Germinal center (tissue), 1 donor: ENCODE results near the gene OR51Q1.
A peak's percentile ranks its signal among the peaks of the same experiment; 100 is the strongest.

Source experiments
- DNase-seq: peaks from one replicate; pipeline ENCODE4 v3.0.0; 2012; ENCODE audit warnings: mixed read lengths, low spot score

Gene OR51Q1

GRCh38 chr11:5421811-5422210, at the start of gene OR51Q1:
TSS of gene OR51Q1 (plus strand) at chr11:5422111. CDS start at chr11:5422201, 90 bp downstream.
- no peak for DNase-seq

- DNase-seq = peak; percentile 25
Measured at GRCh38 chr11:5380740-5381342, 41.1 kb upstream of the OR51Q1 start.

DNA sequence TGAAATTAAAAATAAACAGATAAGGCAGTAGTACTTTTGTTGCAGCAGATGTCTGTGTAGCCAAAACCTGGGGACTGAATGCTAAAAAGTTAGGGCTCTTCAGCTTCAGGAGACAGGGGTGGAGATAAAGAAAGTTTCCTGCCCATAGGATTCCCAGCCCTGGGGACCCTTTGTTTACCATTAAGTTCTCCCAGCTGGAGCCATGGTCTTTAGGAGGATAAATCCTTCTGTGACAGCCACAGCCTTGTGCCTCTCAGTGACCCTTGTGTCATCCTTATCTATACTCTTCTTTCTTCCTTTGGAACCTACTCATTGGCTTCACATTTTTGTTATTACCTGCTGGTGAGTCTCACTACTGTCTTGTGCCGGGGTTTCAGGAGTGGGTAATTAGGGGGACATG, 38.3 kb upstream of the OR51Q1 start, which contains the start of gene OR51M1:
Gene OR51M1 (plus strand): TSS at position 237 of the 400 bp plus-strand sequence. CDS start 5,587 bp downstream, outside the sequence.
- DNase-seq = no peak

DNA sequence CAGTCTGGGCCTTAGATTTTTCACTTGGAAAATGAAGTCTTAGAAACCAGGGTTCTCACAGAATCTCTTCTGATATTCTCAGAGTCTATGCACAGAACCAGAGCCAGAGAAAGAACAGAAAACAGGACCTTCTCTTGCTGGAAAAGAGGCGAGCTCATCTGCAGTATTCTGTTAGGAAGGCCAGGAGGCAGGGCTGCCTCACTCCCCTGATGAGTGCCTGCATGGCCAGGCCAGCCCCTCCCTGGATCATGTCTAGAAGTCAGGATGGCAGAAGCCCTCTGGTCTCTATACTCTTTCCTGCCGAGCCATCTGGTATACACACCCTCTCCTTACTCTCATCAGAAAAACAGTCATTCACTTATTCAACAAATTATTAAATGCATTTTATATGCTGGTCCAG, 37.6 kb upstream of the OR51Q1 start:
- no peak for DNase-seq

- no peak for DNase-seq
Measured at GRCh38 chr11:5390210-5390609, 31.7 kb upstream of the OR51Q1 start.

GRCh38 chr11:5394091-5394490, 27.8 kb upstream of the OR51Q1 start:
- no peak for DNase-seq

GRCh38 chr11:5398936-5399335, 23.0 kb upstream of the OR51Q1 start:
- no peak for DNase-seq

DNA sequence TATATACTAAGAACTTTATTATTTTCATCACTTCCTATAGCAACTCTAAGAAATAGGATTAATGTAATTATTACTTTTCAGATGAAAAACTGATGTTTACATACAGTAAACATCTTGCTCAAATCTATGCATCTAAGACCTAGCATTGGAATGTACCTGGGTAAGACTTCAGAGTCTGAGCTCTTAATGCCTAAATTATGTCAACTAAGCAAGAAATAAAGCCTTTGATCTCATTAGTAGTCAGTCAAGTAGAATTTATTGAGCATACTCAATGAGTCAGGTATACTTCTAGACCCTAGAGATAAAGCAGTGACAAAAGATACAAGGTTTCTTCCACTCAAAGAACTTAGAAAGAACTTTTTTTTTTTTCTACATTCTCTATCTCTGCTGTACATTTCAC, 16.7 kb upstream of the OR51Q1 start:
- DNase-seq = no peak

DNA sequence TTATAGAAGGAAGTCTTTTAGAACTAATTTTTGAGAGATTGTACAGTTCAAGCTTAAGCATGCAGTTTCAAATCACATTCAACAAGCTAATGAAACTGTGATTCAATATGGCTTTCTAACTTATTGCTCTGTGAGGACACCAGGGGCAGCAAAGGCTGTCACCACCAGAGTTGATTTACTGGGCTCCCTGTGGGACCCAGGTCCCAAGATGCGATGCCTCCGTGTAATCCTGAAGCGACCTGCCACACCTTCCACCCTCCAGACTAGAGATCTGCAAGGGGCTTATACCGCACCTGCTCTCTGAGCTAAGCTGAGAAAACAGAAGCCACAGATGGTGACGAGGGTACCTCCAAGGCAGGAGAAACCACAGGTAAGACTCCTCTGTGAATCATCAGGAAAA, 918 bp upstream of the OR51Q1 start:
- no peak for DNase-seq

DNA sequence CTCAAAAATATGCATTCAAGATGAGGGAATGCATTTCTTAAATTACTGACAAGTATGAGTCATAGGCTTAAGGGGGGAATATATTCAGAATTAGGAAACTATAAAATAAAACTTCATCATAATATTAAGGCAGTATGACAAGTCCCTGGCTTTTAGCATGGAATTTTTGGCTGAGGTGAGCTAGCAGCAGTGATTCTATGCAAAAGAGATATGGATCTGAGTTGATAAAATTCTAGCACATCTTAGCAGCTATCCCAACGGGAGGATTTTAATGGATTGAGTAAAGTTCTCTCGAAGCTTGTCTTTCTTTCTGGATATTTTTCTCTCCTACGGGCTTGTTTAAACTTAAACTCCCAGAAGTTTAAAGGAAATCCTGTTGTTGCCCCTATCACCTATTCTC, 1.2 kb downstream of the OR51Q1 start:
- no peak for DNase-seq

GRCh38 chr11:5441414-5441813, 19.5 kb downstream of the OR51Q1 start, which contains the start of gene OR51I1:
TSS of gene OR51I1 (minus strand) at chr11:5441514. CDS start at chr11:5441514, 0 bp downstream.
- no peak for DNase-seq

DNA sequence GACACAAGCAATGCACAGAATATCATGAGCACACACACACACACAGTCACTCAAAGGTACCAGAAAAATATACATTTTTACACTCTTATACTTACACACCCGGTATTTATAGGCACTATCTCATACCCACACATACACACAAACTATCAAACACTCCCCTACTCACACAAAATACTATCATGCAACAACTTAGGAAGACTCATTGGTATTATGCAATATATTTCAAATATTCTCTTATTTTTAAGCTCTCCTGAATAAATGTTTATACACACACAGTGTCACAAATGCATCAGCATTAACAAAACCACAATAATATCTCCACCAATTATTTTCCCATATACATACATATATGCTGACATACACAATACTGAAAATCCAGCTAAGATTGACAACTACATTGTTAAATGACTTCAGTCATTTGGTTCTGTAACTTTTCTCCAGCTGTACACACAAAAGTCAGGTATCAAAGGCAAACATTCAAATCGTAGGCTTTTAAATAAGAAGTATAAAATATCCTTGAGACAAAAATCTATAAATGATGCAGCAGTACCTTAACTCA, 22.0 kb downstream of the OR51Q1 start:
- DNase-seq = no peak

DNA sequence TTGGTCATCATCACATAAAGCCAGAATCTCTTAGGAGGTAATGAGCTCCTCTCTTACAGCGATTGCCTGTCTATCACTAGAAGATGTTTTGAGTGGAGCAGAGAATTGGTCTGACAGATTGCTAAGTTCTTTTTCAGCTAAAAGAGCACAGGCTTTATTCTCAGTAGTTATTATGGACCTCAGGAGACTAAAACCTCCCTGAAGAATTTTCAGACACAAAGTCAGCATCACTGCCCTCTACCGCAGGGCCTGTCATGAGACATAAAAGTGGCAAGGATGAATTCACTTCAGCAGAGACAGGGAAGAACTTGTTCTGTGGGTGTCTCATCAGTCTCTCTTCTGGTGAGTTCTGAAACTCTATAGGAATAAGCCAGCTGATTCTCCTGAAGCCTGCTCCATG, 27.1 kb downstream of the OR51Q1 start, which contains the start of gene OR51I2:
Gene OR51I2 (plus strand): TSS at position 301 of the 400 bp plus-strand sequence. CDS start 4,166 bp downstream, outside the sequence.
- DNase-seq = no peak

GRCh38 chr11:5449432-5449831, 27.5 kb downstream of the OR51Q1 start:
- no peak for DNase-seq

GRCh38 chr11:5460983-5461621, 39.2 kb downstream of the OR51Q1 start:
- no peak for DNase-seq

GRCh38 chr11:5467527-5467926, 45.6 kb downstream of the OR51Q1 start:
- DNase-seq = no peak
